ENCODE data around the gene CDCP2.

The CDCP2 gene

GRCh38 chr1:54136963-54137533 is 15.8 kb downstream of the CDCP2 start:
- DNase-seq (ENCODE audit: low read depth, low spot score) = no peak

- DNase-seq (ENCODE audit: low read depth, low spot score) = no peak
Measured at GRCh38 chr1:54136269-54136896, 16.4 kb downstream of the CDCP2 start.

GRCh38 chr1:54135436-54136120 is 17.2 kb downstream of the CDCP2 start:
- DNase-seq (ENCODE audit: low read depth, low spot score) = peak; percentile 33

GRCh38 chr1:54134295-54134694 is 18.5 kb downstream of the CDCP2 start:
- DNase-seq (ENCODE audit: low read depth, low spot score) = no peak

GRCh38 chr1:54132495-54132894 is 20.3 kb downstream of the CDCP2 start:
- DNase-seq (ENCODE audit: low read depth, low spot score) = no peak

GRCh38 chr1:54131419-54131818 is 21.4 kb downstream of the CDCP2 start:
- no peak for DNase-seq (ENCODE audit: low read depth, low spot score)

- no peak for DNase-seq (ENCODE audit: low read depth, low spot score)
Measured at GRCh38 chr1:54129858-54130257, 22.9 kb downstream of the CDCP2 start.

- DNase-seq (ENCODE audit: low read depth, low spot score) = no peak
Measured at GRCh38 chr1:54127594-54128300, 25.1 kb downstream of the CDCP2 start.

- DNase-seq (ENCODE audit: low read depth, low spot score) = no peak
Measured at GRCh38 chr1:54126271-54126815, 26.5 kb downstream of the CDCP2 start.

GRCh38 chr1:54125386-54126070 is 27.3 kb downstream of the CDCP2 start:
- DNase-seq (ENCODE audit: low read depth, low spot score) = peak; percentile 32

GRCh38 chr1:54124906-54125305 is 27.9 kb downstream of the CDCP2 start:
- no peak for DNase-seq (ENCODE audit: low read depth, low spot score)

GRCh38 chr1:54124472-54124871 is 28.3 kb downstream of the CDCP2 start:
- no peak for DNase-seq (ENCODE audit: low read depth, low spot score)

- no peak for DNase-seq (ENCODE audit: low read depth, low spot score)
Measured at GRCh38 chr1:54122992-54123391, 29.8 kb downstream of the CDCP2 start.

GRCh38 chr1:54122135-54122751 is 30.6 kb downstream of the CDCP2 start:
- DNase-seq (ENCODE audit: low read depth, low spot score) = no peak

- peak; percentile 95 for DNase-seq (ENCODE audit: low read depth, low spot score)
Measured at GRCh38 chr1:54121482-54122134, 31.2 kb downstream of the CDCP2 start.

GRCh38 chr1:54120698-54121481 is 31.9 kb downstream of the CDCP2 start:
- peak; percentile 17 for DNase-seq (ENCODE audit: low read depth, low spot score)

GRCh38 chr1:54120018-54120697 is 32.6 kb downstream of the CDCP2 start:
- no peak for DNase-seq (ENCODE audit: low read depth, low spot score)

GRCh38 chr1:54118704-54119103 is 34.1 kb downstream of the CDCP2 start:
- peak; percentile 82 for DNase-seq (ENCODE audit: low read depth, low spot score)

All from astrocyte of the hippocampus (primary cell).